Measurements from ENCODE around the gene MYL10. TPM values are rescaled to one million over a fixed set of nuclear protein-coding genes. Genes with fewer than 3 reads are reported as not detected.

Gene MYL10
- total RNA-seq, 5 donors from 2014 or later (not counting 1 experiment from before 2014, with no cell fraction given) = not detected

DNA sequence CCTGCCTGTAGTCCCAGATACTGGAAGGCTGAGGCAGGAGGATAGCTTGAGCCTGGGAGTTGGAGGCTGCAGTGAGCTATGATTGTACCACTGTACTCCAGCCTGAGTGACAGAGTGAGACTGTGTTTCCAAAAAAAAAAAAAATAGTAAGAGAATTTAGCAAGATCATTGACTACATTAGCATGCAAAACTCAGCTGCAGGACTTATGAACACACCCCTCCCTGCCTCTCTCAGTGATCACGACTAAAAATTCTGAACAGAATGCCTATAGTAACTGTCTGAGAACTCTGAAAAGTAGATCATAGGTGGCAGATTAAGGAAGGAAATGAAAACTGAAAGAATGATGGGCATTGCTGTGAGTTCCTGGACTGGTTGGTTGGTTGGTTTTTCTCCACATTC, 50.5 kb downstream of the MYL10 start:
- CTCF ChIA-PET = no interaction called here
- WGBS (ENCODE audit: insufficient coverage) = no CpG with 5 or more reads among the region's 1 CpG
- Mint-ChIP-seq H3K27me3 (peaks cover 20 to 27% of the 10 kb centered on the region in 2 donors), H3K4me1 (no peaks in the 10 kb centered on the region), H3K9me3 (peaks cover 0 to 3% (median 0%) of the 10 kb centered on the region in 3 donors), H3K27ac (no peak overlapping the region), H3K36me3 (no peaks in the 10 kb centered on the region), H3K4me3 (no peak overlapping the region)
- ATAC-seq (replicated peaks in 1 of 4) = no peak
- DNase-seq = no peak
- Histone ChIP-seq H3K4me1 (ENCODE audit: control insufficient read depth in 1 of 2, extremely low read depth in 1 of 2, insufficient read depth in 2 of 2, low read length in 2 of 2) (no peaks in the 10 kb centered on the region), H3K27ac (ENCODE audit: low read length) (no peak overlapping the region), H3K27me3 (replicated peaks in 1 of 2; ENCODE audit: control insufficient read depth in 2 of 2, extremely low read depth in 1 of 2, insufficient read depth in 2 of 2, low read length in 1 of 2) (peaks cover 0 to 14% of the 10 kb centered on the region in 2 experiments), H3K9me3 (no peaks in the 10 kb centered on the region), H3K4me3 (ENCODE audit: control insufficient read depth in 1 of 2, extremely low read depth in 1 of 2, low read length in 1 of 2) (no peak overlapping the region), H3K36me3 (ENCODE audit: control insufficient read depth in 2 of 2, extremely low read depth in 1 of 2, insufficient read depth in 1 of 2, low read length in 1 of 2) (no peaks in the 10 kb centered on the region)
- POLR2A ChIA-PET = no interaction called here

- H3K4me3 Mint-ChIP-seq = no peak overlapping the region
- H3K27me3 Mint-ChIP-seq = peaks cover 11 to 21% of the 10 kb centered on the region in 2 donors
- no peak overlapping the region for H3K27ac Mint-ChIP-seq
- H3K9me3 Mint-ChIP-seq = peaks cover 0 to 11% (median 5%) of the 10 kb centered on the region in 3 donors
- no peak for ATAC-seq (replicated peaks in 1 of 4)
- no peak overlapping the region for H3K4me3 ChIP-seq (ENCODE audit: control insufficient read depth in 1 of 2, extremely low read depth in 1 of 2, low read length in 1 of 2)
- H3K4me1 ChIP-seq (ENCODE audit: control insufficient read depth in 1 of 2, extremely low read depth in 1 of 2, insufficient read depth in 2 of 2, low read length in 2 of 2) = no peaks in the 10 kb centered on the region
- WGBS (ENCODE audit: insufficient coverage) = 81% methylated on average over 2 of the region's 3 CpGs
- peaks cover 0 to 11% of the 10 kb centered on the region in 2 experiments for H3K27me3 ChIP-seq (replicated peaks in 1 of 2; ENCODE audit: control insufficient read depth in 2 of 2, extremely low read depth in 1 of 2, insufficient read depth in 2 of 2, low read length in 1 of 2)
- no peaks in the 10 kb centered on the region for H3K36me3 Mint-ChIP-seq
- CTCF ChIA-PET = no interaction called here
- H3K9me3 ChIP-seq = peaks cover 1% of the 10 kb centered on the region
- H3K4me1 Mint-ChIP-seq = no peaks in the 10 kb centered on the region
- no peak overlapping the region for H3K27ac ChIP-seq (ENCODE audit: low read length)
- no peaks in the 10 kb centered on the region for H3K36me3 ChIP-seq (ENCODE audit: control insufficient read depth in 2 of 2, extremely low read depth in 1 of 2, insufficient read depth in 1 of 2, low read length in 1 of 2)
- POLR2A ChIA-PET = no interaction called here
- DNase-seq = no peak
These were observed 52.1 kb downstream of the MYL10 start for GRCh38 chr7:101576998-101577397.

GRCh38 chr7:101575721-101576120, 53.4 kb downstream of the MYL10 start:
- H3K4me3 Mint-ChIP-seq = no peak overlapping the region
- no peak overlapping the region for H3K27ac Mint-ChIP-seq

DNA sequence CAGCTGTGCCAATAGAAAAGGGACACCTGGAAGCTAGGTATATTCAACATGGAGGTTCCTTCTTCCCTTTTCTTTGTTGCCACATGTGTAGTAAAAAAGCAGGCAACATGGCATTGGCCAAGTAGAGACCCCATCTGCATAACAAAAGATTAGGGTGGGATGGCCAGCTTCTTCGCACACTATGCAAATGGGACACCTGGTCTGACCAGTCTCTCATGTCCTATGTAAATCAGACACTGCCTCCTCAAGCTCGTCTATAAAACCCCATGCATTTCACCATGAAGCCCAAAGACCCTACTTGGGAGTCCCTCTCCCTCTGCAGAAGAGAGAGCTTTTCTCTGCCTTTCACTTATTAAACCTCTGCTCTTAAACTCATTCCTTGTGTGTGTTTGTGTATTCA, 53.9 kb downstream of the MYL10 start:
- no peak overlapping the region for H3K4me3 Mint-ChIP-seq
- 60% methylated on average over 2 of the region's 2 CpGs for WGBS (ENCODE audit: insufficient coverage)
- DNase-seq = no peak
- no peak overlapping the region for H3K27ac ChIP-seq (ENCODE audit: low read length)
- H3K9me3 Mint-ChIP-seq = peaks cover 0 to 11% (median 5%) of the 10 kb centered on the region in 3 donors
- no peak overlapping the region for H3K4me3 ChIP-seq (ENCODE audit: control insufficient read depth in 1 of 2, extremely low read depth in 1 of 2, low read length in 1 of 2)
- CTCF ChIA-PET = interaction anchor here in 1 of 2 donors (0.5 kb wide), 1 partner anchor 119 kb away, joined by 3 read pairs; no protein-coding TSS in a partner anchor
- no peaks in the 10 kb centered on the region for H3K36me3 ChIP-seq (ENCODE audit: control insufficient read depth in 2 of 2, extremely low read depth in 1 of 2, insufficient read depth in 1 of 2, low read length in 1 of 2)
- peaks cover 11 to 17% of the 10 kb centered on the region in 2 donors for H3K27me3 Mint-ChIP-seq
- no peak overlapping the region for H3K27ac Mint-ChIP-seq
- POLR2A ChIA-PET = no interaction called here
- H3K27me3 ChIP-seq (replicated peaks in 1 of 2; ENCODE audit: control insufficient read depth in 2 of 2, extremely low read depth in 1 of 2, insufficient read depth in 2 of 2, low read length in 1 of 2) = peaks cover 0 to 3% of the 10 kb centered on the region in 2 experiments
- no peaks in the 10 kb centered on the region for H3K36me3 Mint-ChIP-seq
- ATAC-seq (replicated peaks in 1 of 4) = no peak
- H3K4me1 ChIP-seq (ENCODE audit: control insufficient read depth in 1 of 2, extremely low read depth in 1 of 2, insufficient read depth in 2 of 2, low read length in 2 of 2) = no peaks in the 10 kb centered on the region
- no peaks in the 10 kb centered on the region for H3K4me1 Mint-ChIP-seq
- H3K9me3 ChIP-seq = peaks cover 2% of the 10 kb centered on the region

More at GRCh38 chr7:101575721-101576120, 53.4 kb downstream of the MYL10 start:
- peaks cover 11 to 17% of the 10 kb centered on the region in 2 donors for H3K27me3 Mint-ChIP-seq
- peaks cover 0 to 6% of the 10 kb centered on the region in 2 experiments for H3K27me3 ChIP-seq (replicated peaks in 1 of 2; ENCODE audit: control insufficient read depth in 2 of 2, extremely low read depth in 1 of 2, insufficient read depth in 2 of 2, low read length in 1 of 2)
- no peak overlapping the region for H3K27ac ChIP-seq (ENCODE audit: low read length)
- no peaks in the 10 kb centered on the region for H3K36me3 Mint-ChIP-seq
- DNase-seq = no peak
- H3K4me1 Mint-ChIP-seq = no peaks in the 10 kb centered on the region
- no peak overlapping the region for H3K4me3 ChIP-seq (ENCODE audit: control insufficient read depth in 1 of 2, extremely low read depth in 1 of 2, low read length in 1 of 2)
- ATAC-seq (replicated peaks in 1 of 4) = no peak
- peaks cover 0 to 11% (median 5%) of the 10 kb centered on the region in 3 donors for H3K9me3 Mint-ChIP-seq
- H3K9me3 ChIP-seq = peaks cover 2% of the 10 kb centered on the region
- ChIA-PET CTCF (interaction anchor here in 1 of 2 donors (0.6 kb wide), 1 partner anchor 76 kb away, joined by 3 read pairs; no protein-coding TSS in a partner anchor), POLR2A (no interaction called here)
- H3K36me3 ChIP-seq (ENCODE audit: control insufficient read depth in 2 of 2, extremely low read depth in 1 of 2, insufficient read depth in 1 of 2, low read length in 1 of 2) = no peaks in the 10 kb centered on the region
- H3K4me1 ChIP-seq (ENCODE audit: control insufficient read depth in 1 of 2, extremely low read depth in 1 of 2, insufficient read depth in 2 of 2, low read length in 2 of 2) = no peaks in the 10 kb centered on the region

DNA sequence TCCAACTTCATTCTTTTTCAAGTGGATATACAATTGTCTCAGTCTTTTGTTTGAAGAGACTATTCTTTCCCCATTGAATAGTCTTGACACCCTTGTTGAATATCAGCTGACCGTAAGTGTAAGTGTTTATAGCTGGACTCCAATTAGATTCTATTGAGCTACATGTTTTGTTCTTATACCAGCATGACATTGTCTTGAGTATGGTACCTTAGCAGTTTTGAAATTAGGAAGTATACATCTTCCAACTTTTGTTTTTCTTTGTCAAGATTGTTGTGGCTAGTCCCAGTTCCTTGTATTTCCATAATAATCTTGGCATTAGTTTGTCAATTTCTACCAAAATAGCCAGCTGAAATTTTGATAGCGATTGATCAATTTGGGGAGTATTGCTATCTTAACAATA, 56.9 kb downstream of the MYL10 start:
- no peaks in the 10 kb centered on the region for H3K27me3 ChIP-seq (replicated peaks in 1 of 2; ENCODE audit: control insufficient read depth in 2 of 2, extremely low read depth in 1 of 2, insufficient read depth in 2 of 2, low read length in 1 of 2)
- ChIA-PET CTCF (interaction anchor here in 1 of 2 donors (0.7 kb wide), 1 partner anchor 713 kb away, joined by 4 read pairs; no protein-coding TSS in a partner anchor), POLR2A (no interaction called here)
- no peak overlapping the region for H3K27ac ChIP-seq (ENCODE audit: low read length)
- DNase-seq (no peak), ATAC-seq (replicated peaks in 1 of 4) (no peak)
- H3K4me3 ChIP-seq (ENCODE audit: control insufficient read depth in 1 of 2, extremely low read depth in 1 of 2, low read length in 1 of 2) = no peak overlapping the region
- Mint-ChIP-seq H3K9me3 (peaks cover 0 to 15% (median 10%) of the 10 kb centered on the region in 3 donors), H3K4me1 (no peaks in the 10 kb centered on the region), H3K36me3 (no peaks in the 10 kb centered on the region), H3K27ac (no peak overlapping the region), H3K27me3 (peaks cover 14% of the 10 kb centered on the region in 2 donors), H3K4me3 (no peak overlapping the region)
- H3K4me1 ChIP-seq (ENCODE audit: control insufficient read depth in 1 of 2, extremely low read depth in 1 of 2, insufficient read depth in 2 of 2, low read length in 2 of 2) = no peaks in the 10 kb centered on the region
- WGBS (ENCODE audit: insufficient coverage) = no CpG with 5 or more reads among the region's 2 CpGs
- no peaks in the 10 kb centered on the region for H3K36me3 ChIP-seq (ENCODE audit: control insufficient read depth in 2 of 2, extremely low read depth in 1 of 2, insufficient read depth in 1 of 2, low read length in 1 of 2)
- H3K9me3 ChIP-seq = peaks cover 2% of the 10 kb centered on the region

- 65% methylated on average over 3 of the region's 7 CpGs for WGBS (ENCODE audit: insufficient coverage)
- Mint-ChIP-seq H3K4me1 (peaks cover 0 to 4% (median 2%) of the 10 kb centered on the region in 3 donors), H3K27ac (no peak overlapping the region), H3K36me3 (no peaks in the 10 kb centered on the region), H3K4me3 (no peak overlapping the region), H3K9me3 (peaks cover 0 to 7% (median 5%) of the 10 kb centered on the region in 3 donors), H3K27me3 (peaks cover 9 to 15% of the 10 kb centered on the region in 2 donors)
- POLR2A ChIA-PET = no interaction called here
- Histone ChIP-seq H3K4me1 (ENCODE audit: control insufficient read depth in 1 of 2, extremely low read depth in 1 of 2, insufficient read depth in 2 of 2, low read length in 2 of 2) (no peaks in the 10 kb centered on the region), H3K9me3 (peaks cover 2% of the 10 kb centered on the region), H3K4me3 (ENCODE audit: control insufficient read depth in 1 of 2, extremely low read depth in 1 of 2, low read length in 1 of 2) (no peak overlapping the region), H3K36me3 (ENCODE audit: control insufficient read depth in 2 of 2, extremely low read depth in 1 of 2, insufficient read depth in 1 of 2, low read length in 1 of 2) (no peaks in the 10 kb centered on the region), H3K27ac (ENCODE audit: low read length) (no peak overlapping the region), H3K27me3 (replicated peaks in 1 of 2; ENCODE audit: control insufficient read depth in 2 of 2, extremely low read depth in 1 of 2, insufficient read depth in 2 of 2, low read length in 1 of 2) (peaks cover 0 to 25% of the 10 kb centered on the region in 2 experiments)
- ATAC-seq (replicated peaks in 1 of 4) (no peak), DNase-seq (no peak)
- CTCF ChIA-PET = no interaction called here
These were observed 61.9 kb downstream of the MYL10 start for GRCh38 chr7:101567230-101567629.
